Measurements from ENCODE around the gene EXTL2.

The EXTL2 gene

GRCh38 chr1:100892554-100892953, 2.1 kb downstream of the EXTL2 start:
- TF ChIP-seq SIN3A (IDR thresholded peaks at IDR 0.05; ENCODE audit: borderline replicate concordance, insufficient read depth, low read length): no peak
- no peak for TF ChIP-seq POLR2AphosphoS5 (IDR thresholded peaks at IDR 0.05; ENCODE audit: low read depth, low read length)
- TF ChIP-seq TAF1 (IDR thresholded peaks at IDR 0.05; ENCODE audit: borderline replicate concordance, insufficient read depth, low read length): no peak
- TF ChIP-seq FOXP2 (optimal IDR thresholded peaks at IDR 0.05; ENCODE audit: borderline replicate concordance, extremely low read depth, extremely low read length, insufficient read depth): no peak
- TF ChIP-seq REST (IDR thresholded peaks at IDR 0.05; ENCODE audit: insufficient read depth in 1 of 2, low read depth in 2 of 2, low read length in 2 of 2): no peak

- TF ChIP-seq TAF1 (IDR thresholded peaks at IDR 0.05; ENCODE audit: borderline replicate concordance, insufficient read depth, low read length) (no peak), POLR2AphosphoS5 (IDR thresholded peaks at IDR 0.05; ENCODE audit: low read depth, low read length) (no peak), REST (IDR thresholded peaks at IDR 0.05; ENCODE audit: insufficient read depth in 1 of 2, low read depth in 2 of 2, low read length in 2 of 2) (no peak), FOXP2 (optimal IDR thresholded peaks at IDR 0.05; ENCODE audit: borderline replicate concordance, extremely low read depth, extremely low read length, insufficient read depth) (no peak), SIN3A (IDR thresholded peaks at IDR 0.05; ENCODE audit: borderline replicate concordance, insufficient read depth, low read length) (no peak)
Measured at GRCh38 chr1:100891380-100891779, 3.3 kb downstream of the EXTL2 start.

GRCh38 chr1:100883963-100884362, 10.7 kb downstream of the EXTL2 start:
- no peak for TF ChIP-seq FOXP2 (optimal IDR thresholded peaks at IDR 0.05; ENCODE audit: borderline replicate concordance, extremely low read depth, extremely low read length, insufficient read depth)
- TF ChIP-seq POLR2AphosphoS5 (IDR thresholded peaks at IDR 0.05; ENCODE audit: low read depth, low read length): no peak
- no peak for TF ChIP-seq SIN3A (IDR thresholded peaks at IDR 0.05; ENCODE audit: borderline replicate concordance, insufficient read depth, low read length)
- no peak for TF ChIP-seq TAF1 (IDR thresholded peaks at IDR 0.05; ENCODE audit: borderline replicate concordance, insufficient read depth, low read length)
- no peak for TF ChIP-seq REST (IDR thresholded peaks at IDR 0.05; ENCODE audit: insufficient read depth in 1 of 2, low read depth in 2 of 2, low read length in 2 of 2)

GRCh38 chr1:100882698-100883097, 11.9 kb downstream of the EXTL2 start:
- TF ChIP-seq SIN3A (IDR thresholded peaks at IDR 0.05; ENCODE audit: borderline replicate concordance, insufficient read depth, low read length): no peak
- TF ChIP-seq REST (IDR thresholded peaks at IDR 0.05; ENCODE audit: insufficient read depth in 1 of 2, low read depth in 2 of 2, low read length in 2 of 2): no peak
- no peak for TF ChIP-seq POLR2AphosphoS5 (IDR thresholded peaks at IDR 0.05; ENCODE audit: low read depth, low read length)
- TF ChIP-seq TAF1 (IDR thresholded peaks at IDR 0.05; ENCODE audit: borderline replicate concordance, insufficient read depth, low read length): no peak
- TF ChIP-seq FOXP2 (optimal IDR thresholded peaks at IDR 0.05; ENCODE audit: borderline replicate concordance, extremely low read depth, extremely low read length, insufficient read depth): no peak

GRCh38 chr1:100881687-100882086, 13.0 kb downstream of the EXTL2 start:
- TF ChIP-seq POLR2AphosphoS5 (IDR thresholded peaks at IDR 0.05; ENCODE audit: low read depth, low read length) (no peak), FOXP2 (optimal IDR thresholded peaks at IDR 0.05; ENCODE audit: borderline replicate concordance, extremely low read depth, extremely low read length, insufficient read depth) (no peak), SIN3A (IDR thresholded peaks at IDR 0.05; ENCODE audit: borderline replicate concordance, insufficient read depth, low read length) (no peak), TAF1 (IDR thresholded peaks at IDR 0.05; ENCODE audit: borderline replicate concordance, insufficient read depth, low read length) (no peak), REST (IDR thresholded peaks at IDR 0.05; ENCODE audit: insufficient read depth in 1 of 2, low read depth in 2 of 2, low read length in 2 of 2) (no peak)
